Pancreas (tissue), 10 donors: ENCODE data around the gene TIPIN. TPM values are rescaled to one million over a fixed set of nuclear protein-coding genes. Genes with fewer than 3 reads are reported as not detected.
"Not testable (repeated sequence)": the region's sequence is repeated elsewhere in the genome, so short reads cannot be mapped to it uniquely, and the experiment has no call there.

Source experiments
- ATAC-seq, 4 donors: fragments of 200-7000 bp; cut with Tn5 transposase; one replicate each; pipeline versions ENCODE4 v1.8.0 to v1.9.1; 2020; ENCODE audit warnings: mild to moderate bottlenecking in 4 of 4, moderate library complexity in 4 of 4
- DNase-seq, 6 donors: peaks; one replicate each; pipeline ENCODE4 v3.0.0-alpha.2; 2020
- FAIRE-seq: peaks from 2 replicates; lab custom pipeline; 2012; peaks lifted over from hg19 to GRCh38; lab: Jason Lieb, UNC
- H3K27ac ChIP-seq, 4 donors: fragments of 200-600 bp; sonication (generic); 1 replicate in 3 of 4; 2 replicates in 1 of 4; pipeline versions ENCODE4 v1.5.0 to v1.8.0; 2020
- H3K27me3 ChIP-seq, 4 donors: fragments of 200-600 bp; one replicate each; pipeline ENCODE4 v1.8.0; 2021
- H3K36me3 ChIP-seq, 3 donors: fragments of 200-600 bp; sonication (generic) in 1 of 3; one replicate each; pipeline versions ENCODE4 v1.5.0 to v1.8.0; 2020 to 2021
- H3K4me1 ChIP-seq, 3 donors: fragments of 200-600 bp; one replicate each; pipeline ENCODE4 v1.8.0; 2021
- H3K4me3 ChIP-seq, 4 donors: fragments of 200-600 bp; sonication (generic) in 2 of 4; one replicate each; pipeline versions ENCODE4 v1.5.0 to v1.8.0; 2020 to 2021
- H3K9me3 ChIP-seq, 4 donors: fragments of 200-600 bp; one replicate each; pipeline ENCODE4 v1.8.0; 2021
- WGBS, 2 donors: extraction: QIAGEN DNeasy Blood & Tissue Kit; methylation state at CpG; one replicate each; pipeline ENCODE4 v1.1.7; 2013; 5-methylcytosine and 5-hydroxymethylcytosine counted together
- intact Hi-C, 3 donors: fragments of 100-400 bp; cut with DNase I; formaldehyde crosslinking; loops; one replicate each; pipeline versions ENCODE4 v1.11.1 to v1.14.2; 2022
- polyA plus RNA-seq, 2 donors: library from polyadenylated mRNA; stranded (reverse); fragments of 200-250 nt; gene quantifications; one replicate each; pipeline ENCODE4 v1.2.3, GENCODE V29; 2013
- total RNA-seq, 6 donors: library from RNA; stranded (reverse); fragmentation: NEBNext Ultra II Directional in 4 of 6; extraction: Animal tissue kit (Norgen Biotek cat#: 25700) in 4 of 6; gene quantifications; one replicate each; pipeline versions ENCODE4 v1.2.1 to v1.2.4, GENCODE V29; 2021 to 2023
- TF ChIP-seq, protein P1 (sequence below), 4 donors: fragments of 200-600 bp; sonication (generic) in 3 of 4; IDR thresholded peaks; one replicate each; pipeline versions ENCODE4 v1.5.0 to v1.8.0; 2021; ENCODE audit warnings: antibody characterized with exemption in 4 of 4
- donor health status: healthy with polysubstance abuse.
- donor health status: DM: no; HTN: no; CAD: no; lungs with moderate emphysema.
- donor health status: DM: no; HTN: no; CAD: no.
- donor health status: control.
- donor health status: control.
- donor health status: Bipolar disorder and iron deficiency.
- donor health status: DM: yes; HTN: yes; CAD: no.
- donor health status: DM: no; HTN: no; CAD: no.
- donor health status: DM: no; HTN: no; CAD: no.
- donor health status: DM: yes; HTN: yes; CAD: no.

Gene TIPIN
- total and polyA plus RNA-seq, 8 donors: 2.5 to 5.2 (median 3.4) TPM

DNA sequence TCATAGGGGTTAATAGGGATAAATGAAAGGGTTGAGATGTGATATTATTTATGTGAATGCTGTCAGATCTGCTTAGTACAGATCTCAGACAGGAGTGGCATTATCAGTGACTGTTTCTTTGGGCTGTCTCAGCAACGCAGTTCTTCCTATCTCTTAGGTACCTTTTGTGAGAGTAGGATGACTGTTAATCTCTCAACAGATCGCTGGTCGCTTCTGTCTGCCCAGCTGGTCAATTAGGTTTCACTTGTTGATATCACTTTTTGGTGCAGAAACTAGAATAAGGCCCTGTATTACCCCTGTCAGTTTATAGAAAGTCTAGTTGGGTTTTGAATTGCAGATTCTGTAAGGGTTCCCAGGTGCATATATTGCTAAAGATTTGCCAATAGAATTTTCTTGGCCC, 46.7 kb downstream of the TIPIN start:
- intact Hi-C loops: no loop called here
- H3K27ac ChIP-seq: no peak overlapping the region
- no peaks in the 10 kb centered on the region for H3K9me3 ChIP-seq
- no peak overlapping the region for H3K4me3 ChIP-seq
- H3K27me3 ChIP-seq: no peaks in the 10 kb centered on the region
- peaks cover 0 to 14% (median 10%) of the 10 kb centered on the region in 3 donors for H3K36me3 ChIP-seq
- ATAC-seq (no peak), DNase-seq (no peak), FAIRE-seq (no peak)
- TF ChIP-seq, protein P1, sequence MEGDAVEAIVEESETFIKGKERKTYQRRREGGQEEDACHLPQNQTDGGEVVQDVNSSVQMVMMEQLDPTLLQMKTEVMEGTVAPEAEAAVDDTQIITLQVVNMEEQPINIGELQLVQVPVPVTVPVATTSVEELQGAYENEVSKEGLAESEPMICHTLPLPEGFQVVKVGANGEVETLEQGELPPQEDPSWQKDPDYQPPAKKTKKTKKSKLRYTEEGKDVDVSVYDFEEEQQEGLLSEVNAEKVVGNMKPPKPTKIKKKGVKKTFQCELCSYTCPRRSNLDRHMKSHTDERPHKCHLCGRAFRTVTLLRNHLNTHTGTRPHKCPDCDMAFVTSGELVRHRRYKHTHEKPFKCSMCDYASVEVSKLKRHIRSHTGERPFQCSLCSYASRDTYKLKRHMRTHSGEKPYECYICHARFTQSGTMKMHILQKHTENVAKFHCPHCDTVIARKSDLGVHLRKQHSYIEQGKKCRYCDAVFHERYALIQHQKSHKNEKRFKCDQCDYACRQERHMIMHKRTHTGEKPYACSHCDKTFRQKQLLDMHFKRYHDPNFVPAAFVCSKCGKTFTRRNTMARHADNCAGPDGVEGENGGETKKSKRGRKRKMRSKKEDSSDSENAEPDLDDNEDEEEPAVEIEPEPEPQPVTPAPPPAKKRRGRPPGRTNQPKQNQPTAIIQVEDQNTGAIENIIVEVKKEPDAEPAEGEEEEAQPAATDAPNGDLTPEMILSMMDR (IDR thresholded peaks at IDR 0.05): no peak
- no peaks in the 10 kb centered on the region for H3K4me1 ChIP-seq
- WGBS, 2 donors: 87 to 90% methylated on average over 3 of the region's 3 CpGs

DNA sequence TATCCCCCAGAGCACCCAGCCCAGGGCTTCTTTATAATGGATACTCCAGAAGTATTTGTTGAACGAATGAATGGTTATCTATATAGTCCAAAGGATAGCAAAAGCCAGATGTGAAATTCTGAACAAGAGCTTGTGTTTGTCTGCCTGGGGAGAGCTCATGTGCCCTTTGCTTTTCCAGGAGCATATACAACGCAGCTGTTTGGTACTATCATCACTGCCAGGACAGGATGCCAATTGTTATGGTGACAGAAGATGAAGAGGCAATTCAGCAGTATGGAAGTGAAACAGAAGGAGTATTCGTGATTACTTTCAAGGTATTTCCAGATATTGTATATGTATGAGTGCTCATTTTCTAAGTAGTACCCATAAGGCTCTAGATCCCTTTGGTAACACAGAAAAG, 48.0 kb downstream of the TIPIN start:
- WGBS, 2 donors: 88 to 89% methylated on average over 3 of the region's 3 CpGs
- Histone ChIP-seq H3K4me1 (no peaks in the 10 kb centered on the region), H3K4me3 (no peak overlapping the region), H3K27me3 (no peaks in the 10 kb centered on the region), H3K36me3 (peaks cover 0 to 14% (median 10%) of the 10 kb centered on the region in 3 donors), H3K9me3 (no peaks in the 10 kb centered on the region), H3K27ac (no peak overlapping the region)
- ATAC-seq: no peak
- no peak for DNase-seq
- intact Hi-C loops: no loop called here
- FAIRE-seq: no peak
- TF ChIP-seq, protein P1 (IDR thresholded peaks at IDR 0.05): no peak

DNA sequence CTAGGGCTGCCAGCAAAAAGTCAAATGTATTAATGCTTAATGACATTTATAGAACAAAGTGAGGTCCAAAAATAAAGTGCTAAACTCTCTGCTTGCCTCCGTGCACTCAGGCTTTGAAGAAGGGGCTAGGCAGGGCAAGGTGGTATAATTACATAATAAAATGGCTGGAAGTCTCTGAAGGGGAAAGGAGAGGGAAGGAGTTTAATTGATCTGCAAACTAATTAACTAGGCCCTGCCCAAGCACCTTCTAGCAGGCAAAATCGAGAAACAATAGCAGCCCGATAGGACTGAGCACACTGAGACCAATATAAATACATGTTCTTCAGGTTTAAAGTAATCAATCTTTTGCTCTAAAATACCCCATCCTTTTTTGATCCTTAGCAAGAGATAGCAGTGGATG, 50.1 kb downstream of the TIPIN start:
- ATAC-seq (no peak), FAIRE-seq (no peak), DNase-seq (no peak)
- Histone ChIP-seq H3K36me3 (peaks cover 0 to 7% (median under 1%) of the 10 kb centered on the region in 3 donors), H3K9me3 (no peaks in the 10 kb centered on the region), H3K27me3 (no peaks in the 10 kb centered on the region), H3K4me1 (no peaks in the 10 kb centered on the region), H3K4me3 (no peak overlapping the region), H3K27ac (no peak overlapping the region)
- TF ChIP-seq, protein P1 (IDR thresholded peaks at IDR 0.05): no peak
- intact Hi-C loops: no loop called here
- WGBS, 2 donors: 79 to 80% methylated on average over 3 of the region's 3 CpGs

DNA sequence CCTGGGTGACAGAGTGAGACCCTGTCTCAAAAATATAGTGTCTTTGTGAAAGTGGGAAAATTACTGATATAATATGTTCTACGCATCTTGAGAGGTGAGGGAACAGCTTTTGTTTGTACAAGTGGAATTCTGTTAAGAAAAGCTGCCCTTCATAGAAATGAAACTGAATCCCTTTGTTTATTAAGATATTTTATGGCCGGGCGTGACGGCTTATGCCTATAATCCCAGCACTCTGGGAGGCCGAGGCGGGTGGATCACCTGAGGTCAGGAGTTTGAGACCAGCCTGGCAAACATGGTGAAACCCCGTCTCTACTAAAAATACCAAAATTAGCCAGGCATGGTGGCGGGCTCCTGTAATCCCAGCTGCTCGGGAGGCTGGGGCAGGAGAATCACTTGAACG, 52.1 kb downstream of the TIPIN start:
- ATAC-seq, H3K4me3 ChIP-seq, H3K9me3 ChIP-seq, H3K36me3 ChIP-seq, FAIRE-seq, DNase-seq, H3K4me1 ChIP-seq, H3K27ac ChIP-seq, H3K27me3 ChIP-seq, intact Hi-C loops: not testable (repeated sequence)
- WGBS, 2 donors: 79 to 86% methylated on average over 10 of the region's 10 CpGs

DNA sequence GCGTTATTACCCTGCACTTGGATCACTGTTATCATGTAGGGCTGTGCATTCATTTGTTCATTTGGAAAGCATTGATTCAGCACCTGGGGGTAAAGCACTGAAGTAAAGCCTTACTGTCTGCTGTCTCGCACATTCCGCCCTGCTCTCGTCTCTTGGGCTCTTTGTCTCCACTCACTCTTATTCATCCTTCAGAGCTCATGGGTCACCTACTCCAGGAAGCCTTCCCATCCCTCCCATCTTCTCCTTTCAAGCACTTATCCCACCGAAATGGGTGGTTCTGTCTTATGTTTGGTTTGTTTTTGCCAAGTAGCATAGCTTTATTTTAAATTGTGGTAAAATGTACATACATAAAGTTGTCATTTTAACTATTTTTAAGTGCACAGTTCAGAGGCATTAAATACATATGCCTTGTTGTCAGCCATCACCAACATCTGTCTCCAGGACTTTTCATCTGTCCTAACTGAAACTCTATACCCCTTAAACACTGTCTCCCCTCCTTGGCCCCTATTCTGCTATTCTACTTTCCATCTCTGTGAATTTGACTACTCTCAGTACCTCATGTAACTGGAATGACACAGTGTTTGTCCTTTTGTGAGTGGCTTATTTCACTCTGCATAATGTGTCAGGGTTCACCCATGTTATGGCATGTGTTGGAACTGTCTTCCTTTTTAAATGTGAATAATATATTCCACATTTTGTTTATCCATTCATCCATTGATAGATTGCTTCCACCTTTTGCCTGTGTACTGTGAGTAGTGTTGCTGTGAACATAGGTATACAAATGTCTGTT, 53.8 kb downstream of the TIPIN start:
- Histone ChIP-seq H3K9me3 (no peaks in the 10 kb centered on the region), H3K27me3 (no peaks in the 10 kb centered on the region), H3K27ac (no peak overlapping the region), H3K36me3 (peaks cover 0 to 3% (median 0%) of the 10 kb centered on the region in 3 donors), H3K4me3 (no peak overlapping the region), H3K4me1 (peaks cover 0 to 5% (median 0%) of the 10 kb centered on the region in 3 donors)
- FAIRE-seq (no peak), DNase-seq (no peak), ATAC-seq (no peak)
- intact Hi-C loops: no loop called here
- TF ChIP-seq, protein P1 (IDR thresholded peaks at IDR 0.05): no peak
- 91 to 97% methylated on average over 5 of the region's 5 CpGs for WGBS, 2 donors
